GM03348 (cell line): ENCODE results near the gene LY9.

Source experiments
- DNase-seq: peaks from one replicate; pipeline ENCODE4 v3.0.0; 2012; ENCODE audit warnings: low spot score

Gene LY9

GRCh38 chr1:160801836-160802580 lies 6.0 kb downstream of the LY9 start:
- DNase-seq: no peak

GRCh38 chr1:160806109-160806665 lies 10.2 kb downstream of the LY9 start:
- no peak for DNase-seq

- no peak for DNase-seq
Observed at GRCh38 chr1:160806784-160807183, 10.8 kb downstream of the LY9 start.

- DNase-seq: no peak
Observed at GRCh38 chr1:160807247-160807646, 11.3 kb downstream of the LY9 start.

GRCh38 chr1:160807738-160808137 lies 11.8 kb downstream of the LY9 start:
- no peak for DNase-seq

GRCh38 chr1:160808289-160808688 lies 12.3 kb downstream of the LY9 start:
- no peak for DNase-seq

GRCh38 chr1:160810486-160810885 lies 14.5 kb downstream of the LY9 start:
- DNase-seq: no peak

GRCh38 chr1:160811147-160811546 lies 15.2 kb downstream of the LY9 start:
- DNase-seq: no peak

- DNase-seq: no peak
Observed at GRCh38 chr1:160813215-160813614, 17.2 kb downstream of the LY9 start.

- no peak for DNase-seq
Observed at GRCh38 chr1:160814316-160814715, 18.3 kb downstream of the LY9 start.

- DNase-seq: no peak
Observed at GRCh38 chr1:160814856-160815255, 18.9 kb downstream of the LY9 start.

GRCh38 chr1:160818207-160818937 lies 22.4 kb downstream of the LY9 start:
- no peak for DNase-seq

GRCh38 chr1:160819186-160819585 lies 23.2 kb downstream of the LY9 start:
- no peak for DNase-seq

- no peak for DNase-seq
Observed at GRCh38 chr1:160821627-160822026, 25.7 kb downstream of the LY9 start.

GRCh38 chr1:160823296-160823695 lies 27.3 kb downstream of the LY9 start:
- DNase-seq: no peak

GRCh38 chr1:160826546-160826945 lies 30.6 kb downstream of the LY9 start:
- DNase-seq: no peak

- no peak for DNase-seq
Observed at GRCh38 chr1:160827418-160827817, 31.4 kb downstream of the LY9 start.

GRCh38 chr1:160829766-160830165 lies 33.8 kb downstream of the LY9 start:
- no peak for DNase-seq

- DNase-seq: no peak
Observed at GRCh38 chr1:160830321-160831153, 34.6 kb downstream of the LY9 start.

GRCh38 chr1:160834945-160835565 lies 39.1 kb downstream of the LY9 start:
- no peak for DNase-seq

GRCh38 chr1:160835751-160836150 lies 39.8 kb downstream of the LY9 start:
- DNase-seq: no peak

GRCh38 chr1:160836561-160836960 lies 40.6 kb downstream of the LY9 start:
- no peak for DNase-seq
